KOPT-K1 (cell line): ENCODE results near the gene PTPRN2.
"Not testable (repeated sequence)": the region's sequence is repeated elsewhere in the genome, so short reads cannot be mapped to it uniquely, and the experiment has no call there.

Experiments used
- H3K27ac ChIP-seq: fragments of 200-600 bp; sonication (generic); 2 replicates; pipeline ENCODE4 v1.5.1; 2016; ENCODE audit warnings: antibody characterized with exemption, mild to moderate bottlenecking, low read depth, low read length; ENCODE audit not compliant: poor library complexity, severe bottlenecking
- H3K36me3 ChIP-seq: fragments of 200-600 bp; sonication (generic); 2 replicates; pipeline ENCODE4 v1.5.1; 2017; ENCODE audit warnings: antibody characterized with exemption, mild to moderate bottlenecking, low read length, moderate library complexity; ENCODE audit not compliant: insufficient read depth
- H3K9me3 ChIP-seq: fragments of 200-600 bp; sonication (generic); 2 replicates; pipeline ENCODE4 v1.5.1; 2017; ENCODE audit warnings: antibody characterized with exemption, low read length, mild to moderate bottlenecking; ENCODE audit not compliant: insufficient read depth, poor library complexity, severe bottlenecking

Gene PTPRN2

DNA sequence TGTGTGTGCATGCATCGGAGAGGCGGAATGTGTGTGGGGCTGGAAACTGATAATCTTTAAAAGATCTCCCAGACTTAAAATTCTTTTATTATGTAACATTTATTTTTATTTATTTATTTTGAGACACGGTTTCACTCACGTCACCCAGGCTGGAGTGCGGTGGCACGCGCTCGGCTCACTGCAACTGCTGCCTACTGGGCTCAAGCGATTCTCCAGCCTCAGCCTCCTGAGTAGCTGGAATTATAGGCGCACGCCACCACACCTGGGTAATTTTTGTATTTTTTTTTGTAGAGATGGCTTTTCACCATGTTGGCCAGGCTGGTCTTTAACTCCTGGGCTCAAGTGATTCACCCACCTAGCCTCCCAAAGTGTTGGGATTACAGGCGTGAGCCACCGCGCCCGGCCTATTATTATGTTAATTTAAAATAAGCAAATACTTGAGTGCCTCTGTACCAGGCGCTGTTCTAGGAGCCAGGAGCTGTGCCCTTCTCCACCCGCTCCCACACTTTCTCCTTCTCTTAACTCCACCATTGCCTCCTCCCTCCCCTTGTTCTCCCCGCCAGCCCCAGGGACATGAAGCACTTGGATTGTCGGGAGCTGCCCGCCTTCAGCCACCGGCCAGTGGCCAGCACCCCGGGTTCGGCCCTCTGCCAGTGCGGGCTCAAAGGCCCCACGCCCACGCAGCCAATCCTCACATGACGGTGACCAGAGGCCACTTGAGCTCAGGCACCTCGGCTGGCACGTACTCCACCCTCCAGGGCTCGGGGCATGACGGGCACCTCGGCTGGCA, 1087.3 kb downstream of the PTPRN2 start:
- Histone ChIP-seq H3K27ac (no peak overlapping the region), H3K36me3 (no peaks in the 10 kb centered on the region), H3K9me3 (peaks cover under 1% of the 10 kb centered on the region)

DNA sequence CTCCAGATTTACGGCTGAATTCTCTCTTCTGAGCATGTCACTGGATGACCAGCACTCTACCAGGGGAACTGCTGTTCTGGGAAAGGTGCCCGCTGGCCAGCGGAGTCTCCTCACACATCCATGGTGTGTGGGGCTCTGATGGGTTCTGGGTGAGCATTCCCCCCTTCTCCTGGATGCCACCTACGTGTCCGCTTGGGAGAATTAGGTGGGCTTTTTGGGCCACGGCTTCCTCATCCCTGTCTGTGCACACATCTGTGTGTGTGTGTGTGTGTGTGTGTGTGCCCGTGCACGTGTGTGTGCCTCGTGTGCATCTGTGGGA, 1087.8 kb downstream of the PTPRN2 start:
- Histone ChIP-seq H3K27ac (no peak overlapping the region), H3K36me3 (no peaks in the 10 kb centered on the region)

DNA sequence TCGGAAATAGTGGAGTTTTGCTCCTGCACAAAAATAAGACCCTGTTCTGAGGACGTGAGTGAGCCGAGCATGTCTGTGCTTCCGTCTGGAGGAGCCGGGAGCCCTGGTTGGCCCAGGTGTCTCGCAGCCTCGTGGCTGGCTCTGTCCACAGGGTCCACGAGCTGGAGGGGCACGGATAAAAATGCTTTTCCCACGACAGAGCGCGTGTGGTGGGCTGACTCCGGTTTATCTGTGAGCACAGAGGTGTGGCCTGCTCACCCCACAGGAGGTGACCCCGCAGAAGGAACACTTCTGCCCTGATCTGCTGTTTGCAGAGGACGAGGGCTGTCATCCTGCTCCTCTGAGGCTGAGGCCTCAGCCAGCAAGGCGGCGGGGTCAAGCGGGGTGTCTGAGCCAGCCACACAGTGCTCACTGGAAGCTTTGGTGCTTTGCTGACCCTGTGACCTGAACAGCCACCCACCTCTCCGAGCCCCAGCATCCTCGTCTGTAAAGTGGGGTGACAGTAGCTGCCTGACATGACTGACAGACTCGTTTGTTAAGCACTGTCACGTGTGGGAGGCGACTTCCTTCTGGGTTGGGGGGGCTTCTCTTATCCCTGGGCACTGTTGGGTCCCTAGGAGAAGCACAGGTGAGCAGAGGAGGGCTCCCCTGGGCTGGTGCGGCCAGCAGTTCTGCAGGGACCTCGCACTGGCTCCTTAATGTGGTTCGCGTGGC, 1088.3 kb downstream of the PTPRN2 start:
- Histone ChIP-seq H3K36me3 (no peaks in the 10 kb centered on the region), H3K27ac (no peak overlapping the region), H3K9me3 (no peaks in the 10 kb centered on the region)

More for the DNA sequence above, 1087.8 kb downstream of the PTPRN2 start:
- no peaks in the 10 kb centered on the region for H3K9me3 ChIP-seq

DNA sequence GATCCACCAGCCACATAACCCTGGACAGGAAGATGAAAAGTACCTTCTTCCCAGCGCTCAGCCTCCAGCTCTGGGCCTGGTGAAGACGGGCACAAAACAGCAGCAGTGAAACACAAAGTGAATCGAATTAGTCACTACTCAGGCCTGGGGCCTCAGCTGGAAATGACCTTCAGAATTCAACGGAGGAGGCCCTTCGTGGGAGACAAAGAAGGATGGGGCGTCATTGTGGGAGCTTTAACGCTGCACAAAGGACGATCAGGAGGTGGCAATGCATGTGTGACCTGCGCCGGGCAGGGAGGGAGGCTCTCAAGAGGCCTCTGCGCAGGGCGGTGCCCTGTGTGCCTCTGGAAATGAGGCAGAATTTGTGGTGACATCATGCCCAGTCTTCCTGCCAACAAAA, 1089.0 kb downstream of the PTPRN2 start:
- H3K9me3 ChIP-seq, result no peaks in the 10 kb centered on the region
- H3K27ac ChIP-seq, result no peak overlapping the region
- no peaks in the 10 kb centered on the region for H3K36me3 ChIP-seq

DNA sequence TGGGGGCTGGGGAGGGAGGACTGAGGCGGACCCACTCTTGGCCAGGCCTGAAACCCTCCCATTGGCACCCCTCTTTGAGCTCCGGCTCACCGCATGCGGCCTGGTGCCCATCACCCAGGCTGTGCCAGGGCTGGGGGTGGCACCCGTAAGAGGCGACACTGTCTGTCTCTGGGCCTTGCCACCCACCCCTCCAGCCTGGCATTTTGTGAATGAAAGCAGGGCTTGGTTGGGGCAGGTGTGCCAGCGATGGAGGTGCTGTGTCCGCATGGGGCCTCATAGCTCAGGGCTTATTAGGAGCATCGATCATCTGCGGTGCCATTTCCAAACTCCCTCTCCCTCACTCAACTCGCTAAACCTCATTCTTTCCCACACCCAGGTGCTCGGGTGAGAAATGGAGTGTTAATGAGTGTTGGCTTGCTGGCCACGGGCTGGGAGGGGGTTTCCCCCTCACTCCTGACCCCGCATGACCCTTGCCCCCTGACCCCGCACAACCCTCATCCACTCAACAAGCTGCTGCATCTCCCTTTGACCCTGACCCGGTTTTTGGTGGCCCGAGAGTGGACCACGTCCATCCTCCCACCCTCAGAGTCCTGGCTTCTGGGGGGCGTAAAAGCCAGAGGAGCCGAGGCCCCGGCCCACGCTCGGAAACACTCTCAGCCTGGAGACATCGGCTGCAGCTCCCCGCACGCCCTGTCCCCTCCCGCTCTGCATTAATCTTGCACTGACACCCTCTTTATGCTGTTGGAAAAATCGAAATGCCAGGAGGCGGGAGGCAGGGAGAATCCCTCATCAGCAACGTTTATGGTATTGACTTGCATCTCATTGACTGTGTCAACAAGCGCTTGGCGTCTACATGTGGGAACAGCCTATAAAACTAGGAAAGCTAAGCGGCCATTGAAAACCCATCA, 1089.6 kb downstream of the PTPRN2 start:
- no peaks in the 10 kb centered on the region for H3K36me3 ChIP-seq
- no peaks in the 10 kb centered on the region for H3K9me3 ChIP-seq
- no peak overlapping the region for H3K27ac ChIP-seq

DNA sequence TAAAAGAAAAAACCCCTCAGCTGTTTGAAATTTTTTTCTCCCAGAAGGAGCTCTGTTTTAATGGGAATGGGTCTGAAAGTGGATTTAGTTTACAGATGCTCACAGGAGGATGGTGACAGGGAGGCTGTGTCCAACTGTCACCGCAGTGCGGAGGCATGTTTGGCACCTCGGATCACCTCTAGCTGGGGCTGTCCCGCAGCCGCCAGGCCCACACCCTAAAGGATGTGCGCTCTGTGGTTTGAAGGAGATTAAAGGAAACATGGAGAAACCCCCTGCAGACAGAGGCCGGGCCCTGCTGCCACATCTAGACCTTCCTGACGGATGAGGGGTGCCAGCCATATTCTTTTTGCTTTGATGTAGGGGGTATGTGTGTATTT, 1090.3 kb downstream of the PTPRN2 start:
- Histone ChIP-seq H3K36me3 (no peaks in the 10 kb centered on the region), H3K27ac (no peak overlapping the region), H3K9me3 (no peaks in the 10 kb centered on the region)

DNA sequence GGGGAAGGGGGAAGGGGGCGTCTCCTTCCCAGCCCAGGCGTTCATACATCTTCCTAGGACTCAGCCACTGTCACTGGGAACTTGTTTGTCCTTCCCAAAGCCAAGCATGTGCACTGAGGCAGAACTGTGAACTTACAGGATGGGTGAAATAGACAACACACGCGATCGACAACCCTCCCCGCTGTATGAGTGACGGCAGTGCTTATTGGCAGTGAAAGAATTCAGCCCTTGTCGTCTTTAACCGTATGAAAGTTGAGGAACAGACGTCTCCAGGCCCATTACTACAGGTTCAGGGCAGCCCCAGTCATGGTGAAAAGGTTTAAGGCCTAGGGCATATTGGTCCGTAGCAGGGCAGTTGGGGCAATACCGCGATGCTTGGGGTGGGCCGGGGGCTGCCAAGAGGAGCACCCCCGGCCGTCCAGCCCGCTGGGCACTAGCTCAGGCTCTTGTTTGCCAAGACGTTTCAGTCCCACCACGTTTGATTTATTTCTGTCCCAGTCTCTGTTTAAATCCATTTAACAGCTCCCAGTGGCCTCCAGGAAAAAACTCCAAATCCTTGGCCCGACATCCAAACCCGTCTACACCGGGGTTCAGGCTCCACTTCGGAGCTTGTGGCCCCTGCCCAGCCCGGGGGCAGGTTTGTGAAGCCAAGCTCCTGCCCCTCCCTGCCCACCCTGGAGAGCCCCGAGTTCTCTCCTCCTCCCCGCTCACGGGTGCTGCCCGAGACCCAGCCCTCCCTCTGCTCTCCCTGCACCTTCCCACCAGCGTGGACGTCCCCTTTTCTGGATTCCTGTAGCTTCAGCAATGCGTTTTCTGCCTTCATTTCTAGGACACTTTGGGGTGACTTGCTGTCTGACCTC, 1091.0 kb downstream of the PTPRN2 start:
- no peaks in the 10 kb centered on the region for H3K36me3 ChIP-seq
- H3K9me3 ChIP-seq, result no peaks in the 10 kb centered on the region
- no peak overlapping the region for H3K27ac ChIP-seq

DNA sequence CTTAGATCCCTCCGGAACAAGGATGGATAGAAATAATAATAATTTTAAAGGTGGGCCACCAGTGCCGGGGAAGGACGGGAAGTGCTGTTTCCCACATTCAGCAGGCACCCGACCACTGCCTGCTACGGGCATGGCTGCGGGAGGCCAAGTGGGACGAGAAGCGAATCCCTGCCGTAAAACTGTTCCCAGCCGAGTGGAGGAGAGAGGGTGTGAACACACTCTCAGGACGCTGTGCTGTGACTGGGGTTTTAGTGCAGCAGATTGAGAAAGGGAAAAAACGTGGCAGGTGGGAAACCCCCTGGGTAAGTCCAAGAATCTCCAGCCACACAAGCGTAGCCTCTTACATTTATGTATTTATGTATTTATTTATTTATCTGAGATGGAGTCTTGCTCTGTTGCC, 1092.0 kb downstream of the PTPRN2 start:
- H3K27ac ChIP-seq, result no peak overlapping the region
- peaks cover 7% of the 10 kb centered on the region for H3K9me3 ChIP-seq
- no peaks in the 10 kb centered on the region for H3K36me3 ChIP-seq

DNA sequence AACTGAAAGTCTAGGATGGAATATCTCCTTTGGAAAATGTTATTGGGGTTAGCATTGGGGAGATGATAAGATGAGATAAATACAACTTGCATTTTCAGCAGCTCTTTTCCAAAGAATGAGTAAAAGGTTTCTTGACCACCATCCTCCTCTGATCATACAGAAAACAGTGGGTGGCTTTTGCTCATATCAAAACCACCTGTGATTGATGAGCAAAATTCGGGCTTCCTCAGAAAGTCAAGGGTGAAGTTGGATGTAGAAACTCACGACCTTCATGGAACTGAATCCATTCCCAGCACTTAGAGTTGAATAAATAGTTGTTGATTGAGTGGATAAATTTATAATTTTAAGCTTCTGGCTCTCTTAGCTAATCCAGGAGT, 1092.5 kb downstream of the PTPRN2 start:
- Histone ChIP-seq H3K27ac (no peak overlapping the region), H3K9me3 (peaks cover 7% of the 10 kb centered on the region), H3K36me3 (no peaks in the 10 kb centered on the region)

DNA sequence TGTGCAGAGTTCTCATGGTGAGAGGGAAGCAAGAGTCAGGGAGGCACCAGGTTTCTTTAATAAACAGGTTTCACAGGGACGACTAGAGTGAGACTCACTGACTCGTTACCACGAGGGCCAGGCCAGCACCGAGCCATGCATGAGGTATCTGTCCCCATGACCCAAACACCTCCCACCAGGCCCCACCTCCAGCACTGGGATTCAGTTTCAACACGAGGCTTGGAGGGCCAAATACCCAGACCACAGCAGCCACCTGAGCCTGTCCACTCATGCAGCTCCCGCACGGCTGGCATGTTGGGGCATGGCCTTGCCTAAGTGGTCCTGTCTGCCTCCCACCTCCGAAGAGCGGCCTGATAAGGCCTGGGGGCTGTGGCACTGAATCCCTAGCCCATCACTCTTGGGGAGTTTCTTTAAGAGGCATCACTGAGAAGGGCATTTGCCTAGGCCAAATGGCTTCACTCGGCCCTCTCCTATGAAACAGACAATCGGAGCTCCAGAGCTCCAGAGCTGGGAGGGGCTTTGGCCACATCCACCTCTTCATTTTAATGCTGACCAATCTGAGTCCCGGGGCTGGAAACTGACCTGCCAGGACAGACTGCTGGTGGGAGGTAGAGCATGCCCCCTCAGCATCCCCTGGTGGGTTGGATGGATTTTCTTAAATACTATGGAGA, 1093.0 kb downstream of the PTPRN2 start:
- Histone ChIP-seq H3K27ac (no peak overlapping the region), H3K9me3 (peaks cover 7% of the 10 kb centered on the region), H3K36me3 (no peaks in the 10 kb centered on the region)

DNA sequence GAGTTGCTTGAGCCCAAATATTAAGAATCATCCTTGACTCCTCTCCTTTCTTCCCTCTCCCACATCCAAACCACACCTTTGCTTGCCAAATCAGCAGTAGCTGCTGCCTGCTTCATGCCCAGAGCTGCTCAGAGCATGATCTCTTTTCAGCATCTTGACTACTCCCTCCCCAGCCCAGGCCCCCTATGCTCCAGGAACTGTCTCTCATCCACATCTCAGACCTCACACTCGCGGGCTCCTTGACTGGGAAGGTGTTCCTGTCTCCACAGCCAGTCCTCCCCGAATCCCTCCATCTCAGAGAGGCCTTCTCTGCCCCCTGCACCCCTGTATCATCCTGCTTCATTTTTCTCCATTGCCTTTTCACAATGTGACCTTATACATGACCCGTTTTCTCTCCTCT, 1093.8 kb downstream of the PTPRN2 start:
- Histone ChIP-seq H3K27ac (no peak overlapping the region), H3K36me3 (no peaks in the 10 kb centered on the region), H3K9me3 (peaks cover 7% of the 10 kb centered on the region)

DNA sequence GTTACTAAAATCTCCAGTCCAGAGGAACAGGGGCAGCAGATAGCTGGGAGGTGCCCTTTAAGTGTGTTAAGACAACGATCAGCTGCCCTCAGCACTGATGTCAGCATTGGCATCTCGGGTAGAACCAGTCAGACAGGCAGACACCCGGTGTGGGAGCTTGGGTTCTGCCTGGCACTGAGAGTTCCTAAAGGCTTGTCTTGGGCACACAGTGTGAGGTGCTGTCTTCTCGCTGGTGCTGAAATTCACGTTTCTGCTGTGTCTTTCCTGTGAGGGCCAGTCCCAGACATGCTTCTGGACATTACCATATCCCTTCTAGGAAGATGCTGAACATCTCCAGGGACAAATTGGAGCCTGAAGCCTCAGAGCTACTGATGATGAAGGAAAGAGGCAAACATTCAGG, 1094.6 kb downstream of the PTPRN2 start:
- no peaks in the 10 kb centered on the region for H3K36me3 ChIP-seq
- no peak overlapping the region for H3K27ac ChIP-seq
- peaks cover 7% of the 10 kb centered on the region for H3K9me3 ChIP-seq

DNA sequence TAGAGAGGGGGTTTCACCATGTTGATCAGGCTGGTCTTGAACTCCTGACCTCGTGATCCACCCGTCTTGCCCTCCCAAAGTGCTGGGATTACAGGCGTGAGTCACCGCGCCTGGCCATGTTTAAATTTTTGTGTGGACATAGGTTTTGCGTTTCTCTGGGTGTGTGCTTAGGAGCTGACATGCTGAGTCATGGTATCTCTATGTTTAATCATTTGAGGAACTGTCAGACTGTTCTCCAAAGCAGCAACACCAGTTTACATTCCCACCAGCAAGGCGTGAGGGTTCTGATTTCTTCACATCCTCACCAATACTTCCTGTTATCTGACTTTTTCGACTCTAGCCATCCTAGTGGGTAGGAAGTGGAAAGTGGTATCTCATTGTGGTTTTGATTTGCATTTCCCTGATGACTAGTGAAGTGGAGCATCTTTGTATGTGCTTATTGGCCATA, 1097.1 kb downstream of the PTPRN2 start:
- no peaks in the 10 kb centered on the region for H3K36me3 ChIP-seq
- H3K27ac ChIP-seq, result no peak overlapping the region
- H3K9me3 ChIP-seq, result peaks cover 7% of the 10 kb centered on the region

DNA sequence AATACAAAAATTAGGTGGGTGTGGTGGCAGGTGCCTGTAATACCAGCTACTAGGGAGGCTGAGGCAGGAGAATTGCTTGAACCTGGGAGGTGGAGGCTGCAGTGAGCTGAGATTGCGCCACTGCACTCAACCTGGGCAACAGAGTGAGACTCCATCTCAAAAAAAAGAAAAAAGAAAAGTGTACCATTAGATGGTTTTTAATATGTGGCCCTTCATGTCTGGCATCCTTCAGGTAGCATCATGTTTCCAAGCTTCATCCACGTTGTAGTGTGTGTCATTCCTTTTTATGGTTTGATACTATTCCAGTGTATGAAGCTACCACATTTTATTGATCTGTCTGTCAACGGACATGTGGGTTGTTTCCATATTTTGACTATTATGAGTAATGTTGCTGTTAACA, 1097.8 kb downstream of the PTPRN2 start:
- H3K9me3 ChIP-seq, H3K27ac ChIP-seq, H3K36me3 ChIP-seq: not testable (repeated sequence)
